Breast epithelium (tissue), 3 donors: ENCODE results near the gene RAD50.

Experiments used
- POLR2A ChIP-seq: fragments of 450-650 bp; IDR thresholded peaks from one replicate; pipeline ENCODE4 v1.6.1; 2016; ENCODE audit warnings: antibody characterized with exemption, mild to moderate bottlenecking, moderate library complexity
- POLR2AphosphoS5 ChIP-seq, 3 donors: sonication (generic); formaldehyde crosslinking; IDR thresholded peaks; one replicate each; pipeline ENCODE4 v1.6.1; 2017; ENCODE audit warnings: antibody characterized with exemption in 3 of 3
- TF ChIP-seq, protein P1 (sequence below), 3 donors: fragments of 450-650 bp; IDR thresholded peaks; one replicate each; pipeline ENCODE4 v1.5.1; 2016 to 2017; ENCODE audit warnings: antibody characterized with exemption in 3 of 3, mild to moderate bottlenecking in 3 of 3, moderate library complexity in 3 of 3

DNA sequence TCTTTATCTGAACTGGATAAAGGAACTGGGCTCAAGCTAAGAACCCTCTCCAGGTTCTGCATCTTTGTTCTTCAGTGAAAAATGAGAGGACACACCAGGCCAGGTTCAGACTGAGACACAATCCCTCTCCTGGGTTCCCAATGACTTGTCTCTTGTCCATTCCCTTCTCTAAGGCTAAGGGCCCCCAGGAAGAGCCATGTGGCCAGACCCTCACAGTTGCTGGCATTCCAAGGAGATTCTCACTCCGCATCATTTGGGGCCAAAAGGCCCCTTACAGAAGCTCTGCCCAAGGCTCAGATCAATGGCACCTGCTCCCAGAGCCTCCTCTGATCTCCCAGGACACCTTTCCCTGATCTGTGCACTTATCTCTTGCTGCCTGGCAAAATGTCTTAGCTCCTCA is 122.0 kb downstream of the RAD50 start:
- TF ChIP-seq, protein P1, sequence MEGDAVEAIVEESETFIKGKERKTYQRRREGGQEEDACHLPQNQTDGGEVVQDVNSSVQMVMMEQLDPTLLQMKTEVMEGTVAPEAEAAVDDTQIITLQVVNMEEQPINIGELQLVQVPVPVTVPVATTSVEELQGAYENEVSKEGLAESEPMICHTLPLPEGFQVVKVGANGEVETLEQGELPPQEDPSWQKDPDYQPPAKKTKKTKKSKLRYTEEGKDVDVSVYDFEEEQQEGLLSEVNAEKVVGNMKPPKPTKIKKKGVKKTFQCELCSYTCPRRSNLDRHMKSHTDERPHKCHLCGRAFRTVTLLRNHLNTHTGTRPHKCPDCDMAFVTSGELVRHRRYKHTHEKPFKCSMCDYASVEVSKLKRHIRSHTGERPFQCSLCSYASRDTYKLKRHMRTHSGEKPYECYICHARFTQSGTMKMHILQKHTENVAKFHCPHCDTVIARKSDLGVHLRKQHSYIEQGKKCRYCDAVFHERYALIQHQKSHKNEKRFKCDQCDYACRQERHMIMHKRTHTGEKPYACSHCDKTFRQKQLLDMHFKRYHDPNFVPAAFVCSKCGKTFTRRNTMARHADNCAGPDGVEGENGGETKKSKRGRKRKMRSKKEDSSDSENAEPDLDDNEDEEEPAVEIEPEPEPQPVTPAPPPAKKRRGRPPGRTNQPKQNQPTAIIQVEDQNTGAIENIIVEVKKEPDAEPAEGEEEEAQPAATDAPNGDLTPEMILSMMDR (IDR thresholded peaks at IDR 0.05): no peak
- TF ChIP-seq POLR2A (no peak), POLR2AphosphoS5 (IDR thresholded peaks at IDR 0.05) (no peak)
